Upper lobe of left lung (tissue), 6 donors: ENCODE results near the gene FOXP1. TPM values are rescaled to one million over a fixed set of nuclear protein-coding genes. Genes with fewer than 3 reads are reported as not detected.
A peak's percentile ranks its signal among the peaks of the same experiment; 100 is the strongest.

Experiments used
- ATAC-seq, 2 donors: fragments of 200-7000 bp; cut with Tn5 transposase; one replicate each; pipeline ENCODE4 v1.9.1; 2022; ENCODE audit warnings: mild to moderate bottlenecking in 2 of 2, moderate library complexity in 2 of 2; ENCODE audit not compliant: low FRiP score in 2 of 2
- DNase-seq, 2 donors: peaks; one replicate each; pipeline ENCODE4 v3.0.0-alpha.2; 2019 to 2020
- H3K27ac ChIP-seq, 4 donors: fragments of 200-600 bp; sonication (generic); one replicate each; pipeline ENCODE4 v1.5.1; 2016 to 2019
- H3K27me3 ChIP-seq, 4 donors: fragments of 200-600 bp; sonication (generic); one replicate each; pipeline ENCODE4 v1.5.1; 2017 to 2019
- H3K36me3 ChIP-seq, 4 donors: fragments of 200-600 bp; sonication (generic); one replicate each; pipeline ENCODE4 v1.5.1; 2016 to 2019
- H3K4me1 ChIP-seq, 4 donors: fragments of 200-600 bp; sonication (generic); one replicate each; pipeline ENCODE4 v1.5.1; 2018 to 2019
- H3K4me3 ChIP-seq, 4 donors: fragments of 200-600 bp; sonication (generic); one replicate each; pipeline ENCODE4 v1.5.1; 2017 to 2019; ENCODE audit warnings: mild to moderate bottlenecking in 2 of 4, moderate library complexity in 1 of 4
- H3K9me3 ChIP-seq, 4 donors: fragments of 200-600 bp; sonication (generic); one replicate each; pipeline ENCODE4 v1.5.1; 2018 to 2019
- EP300 ChIP-seq, 4 donors: sonication (generic); formaldehyde crosslinking; IDR thresholded peaks; one replicate each; pipeline ENCODE4 v1.5.1; 2017; ENCODE audit warnings: antibody characterized with exemption in 4 of 4, control low read depth in 2 of 4
- POLR2A ChIP-seq, 4 donors: fragments of 450-650 bp; IDR thresholded peaks; one replicate each; pipeline ENCODE4 v1.5.1; 2016 to 2017; ENCODE audit warnings: antibody characterized with exemption in 4 of 4, mild to moderate bottlenecking in 2 of 4
- POLR2AphosphoS5 ChIP-seq, 2 donors: sonication (generic); formaldehyde crosslinking; IDR thresholded peaks; one replicate each; pipeline ENCODE4 v1.5.1; 2017; ENCODE audit warnings: antibody characterized with exemption in 2 of 2
- WGBS, 2 donors: methylation state at CpG; one replicate each; pipeline ENCODE4 v1.1.5; 2017 to 2018; 5-methylcytosine and 5-hydroxymethylcytosine counted together
- total RNA-seq, 6 donors: library from RNA; depleted of rRNA in 4 of 6; stranded (reverse); fragments of >200 nt in 4 of 6; gene quantifications; one replicate each; pipeline versions ENCODE4 v1.1.0 to v1.2.1, GENCODE V29; 2016 to 2021
- TF ChIP-seq, protein P1 (sequence below), 6 experiments: fragments of 450-650 bp in 4 of 6; fragments of 200-600 bp in 2 of 6; sonication (generic) in 2 of 6; IDR thresholded peaks; one replicate each; pipeline ENCODE4 v1.5.1; 2016 to 2019; ENCODE audit warnings: antibody characterized with exemption in 6 of 6
- donor health status: DM: no; HTN: no; CAD: no; lungs with moderate emphysema.
- donor health status: DM: no; HTN: yes; CAD: no; lungs with severe emphysema.

The FOXP1 gene
- total RNA-seq, 6 donors from 2014 or later: 103 to 248 (median 134) TPM

DNA sequence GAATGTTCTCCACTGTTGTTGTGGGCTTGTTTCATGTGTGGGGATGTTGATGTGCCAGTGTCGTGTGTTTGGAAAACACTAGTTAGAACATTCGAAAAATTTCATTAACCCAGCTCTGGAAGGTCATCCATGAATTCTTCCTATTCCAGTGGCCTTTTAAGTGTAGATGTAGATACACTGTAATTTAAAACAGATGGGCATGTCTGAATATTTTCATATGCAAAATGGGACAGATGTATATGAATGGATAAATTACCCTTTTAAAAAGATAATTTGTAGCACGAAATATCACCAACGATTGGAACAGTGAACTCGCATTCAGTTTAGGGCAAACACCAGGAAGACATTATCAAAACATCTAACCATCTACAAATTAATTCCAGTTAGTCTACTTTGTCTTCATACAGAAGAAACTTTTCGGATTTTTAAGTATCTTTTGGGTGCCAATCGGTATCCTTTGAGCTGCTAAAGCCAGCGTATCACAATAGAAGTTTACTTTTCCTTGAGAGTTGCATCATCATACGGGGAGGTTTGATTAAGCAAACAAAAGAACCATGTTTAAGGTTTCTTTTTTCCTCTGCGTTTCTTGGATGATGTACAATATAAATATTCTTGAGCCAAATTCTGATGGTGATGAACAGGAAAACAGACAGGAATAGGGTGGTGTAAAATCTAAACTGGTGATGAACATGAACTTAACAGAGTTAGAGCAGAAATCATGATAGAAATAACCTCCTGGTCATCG is 528.1 kb downstream of the FOXP1 start:
- TF ChIP-seq, protein P1, sequence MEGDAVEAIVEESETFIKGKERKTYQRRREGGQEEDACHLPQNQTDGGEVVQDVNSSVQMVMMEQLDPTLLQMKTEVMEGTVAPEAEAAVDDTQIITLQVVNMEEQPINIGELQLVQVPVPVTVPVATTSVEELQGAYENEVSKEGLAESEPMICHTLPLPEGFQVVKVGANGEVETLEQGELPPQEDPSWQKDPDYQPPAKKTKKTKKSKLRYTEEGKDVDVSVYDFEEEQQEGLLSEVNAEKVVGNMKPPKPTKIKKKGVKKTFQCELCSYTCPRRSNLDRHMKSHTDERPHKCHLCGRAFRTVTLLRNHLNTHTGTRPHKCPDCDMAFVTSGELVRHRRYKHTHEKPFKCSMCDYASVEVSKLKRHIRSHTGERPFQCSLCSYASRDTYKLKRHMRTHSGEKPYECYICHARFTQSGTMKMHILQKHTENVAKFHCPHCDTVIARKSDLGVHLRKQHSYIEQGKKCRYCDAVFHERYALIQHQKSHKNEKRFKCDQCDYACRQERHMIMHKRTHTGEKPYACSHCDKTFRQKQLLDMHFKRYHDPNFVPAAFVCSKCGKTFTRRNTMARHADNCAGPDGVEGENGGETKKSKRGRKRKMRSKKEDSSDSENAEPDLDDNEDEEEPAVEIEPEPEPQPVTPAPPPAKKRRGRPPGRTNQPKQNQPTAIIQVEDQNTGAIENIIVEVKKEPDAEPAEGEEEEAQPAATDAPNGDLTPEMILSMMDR (IDR thresholded peaks at IDR 0.05): no peak
- TF ChIP-seq POLR2AphosphoS5 (IDR thresholded peaks at IDR 0.05) (no peak), EP300 (IDR thresholded peaks at IDR 0.05) (no peak), POLR2A (IDR thresholded peaks at IDR 0.05) (no peak)
- peaks cover 6 to 21% (median 10%) of the 10 kb centered on the region in 4 donors for H3K36me3 ChIP-seq
- WGBS, 2 donors: 53 to 57% methylated on average over 11 of the region's 11 CpGs
- no peak overlapping the region for H3K4me3 ChIP-seq
- H3K9me3 ChIP-seq: no peaks in the 10 kb centered on the region
- DNase-seq (no peak), ATAC-seq (no peak)
- peak overlapping the region in 2 of 4 donors; percentile 37 to 93 for H3K27ac ChIP-seq
- peaks cover 45 to 94% (median 58%) of the 10 kb centered on the region in 4 donors for H3K4me1 ChIP-seq
- no peaks in the 10 kb centered on the region for H3K27me3 ChIP-seq

DNA sequence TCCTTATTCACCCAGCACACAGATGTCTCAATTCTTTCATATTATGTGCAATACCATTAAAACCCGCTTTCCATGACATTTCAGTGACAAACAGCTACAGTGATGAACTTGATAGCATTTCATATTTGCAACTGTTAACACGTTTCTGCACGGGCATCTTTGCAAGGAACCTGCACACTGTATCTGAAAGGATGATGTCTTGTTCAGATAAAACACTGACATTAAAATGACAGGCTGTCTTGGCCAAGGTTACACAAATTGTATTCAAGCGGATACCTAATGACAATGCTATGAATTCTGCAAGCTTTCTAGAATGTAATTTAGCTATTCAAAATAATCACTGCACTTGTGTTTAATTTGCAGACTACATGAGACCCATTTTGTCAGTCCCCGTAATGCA is 529.2 kb downstream of the FOXP1 start:
- DNase-seq (no peak), ATAC-seq (no peak)
- H3K27me3 ChIP-seq: no peaks in the 10 kb centered on the region
- no peak overlapping the region for H3K27ac ChIP-seq
- TF ChIP-seq, protein P1 (IDR thresholded peaks at IDR 0.05): no peak
- TF ChIP-seq EP300 (IDR thresholded peaks at IDR 0.05): no peak
- TF ChIP-seq POLR2A (IDR thresholded peaks at IDR 0.05): no peak
- TF ChIP-seq POLR2AphosphoS5 (IDR thresholded peaks at IDR 0.05): no peak
- peaks cover 51 to 97% (median 64%) of the 10 kb centered on the region in 4 donors for H3K4me1 ChIP-seq
- no peak overlapping the region for H3K4me3 ChIP-seq
- H3K36me3 ChIP-seq: peaks cover 9 to 28% (median 15%) of the 10 kb centered on the region in 4 donors
- H3K9me3 ChIP-seq: no peaks in the 10 kb centered on the region
- WGBS, 2 donors: 63 to 75% methylated on average over 5 of the region's 5 CpGs

DNA sequence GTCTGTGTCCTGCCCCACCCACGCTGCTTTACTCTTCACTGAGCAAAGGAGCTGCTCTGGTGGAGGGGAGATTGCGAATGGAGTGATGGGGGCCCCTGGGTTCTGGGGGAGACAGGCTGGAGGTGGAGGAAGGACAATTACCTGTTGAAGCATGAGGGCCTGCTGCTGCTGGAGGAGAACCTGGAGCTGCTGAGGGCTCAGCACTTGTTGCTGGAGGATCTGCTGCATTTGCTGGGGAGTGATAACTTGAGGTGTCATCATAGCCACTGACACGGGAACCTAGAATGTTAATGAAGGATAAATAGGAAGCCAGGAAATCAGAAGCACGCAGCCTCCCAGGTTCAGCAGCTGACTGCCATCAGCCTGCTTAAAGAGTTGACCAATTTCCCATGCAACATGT is 530.0 kb downstream of the FOXP1 start:
- Histone ChIP-seq H3K36me3 (peaks cover 9 to 33% (median 15%) of the 10 kb centered on the region in 4 donors), H3K4me3 (no peak overlapping the region), H3K27me3 (no peaks in the 10 kb centered on the region), H3K27ac (peak overlapping the region in 2 of 4 donors; percentile 3 to 32), H3K4me1 (peaks cover 48 to 98% (median 63%) of the 10 kb centered on the region in 4 donors), H3K9me3 (no peaks in the 10 kb centered on the region)
- no peak for DNase-seq
- 72 to 83% methylated on average over 4 of the region's 4 CpGs for WGBS, 2 donors
- ATAC-seq: no peak
- no peak for TF ChIP-seq POLR2AphosphoS5 (IDR thresholded peaks at IDR 0.05)
- no peak for TF ChIP-seq EP300 (IDR thresholded peaks at IDR 0.05)
- TF ChIP-seq, protein P1 (IDR thresholded peaks at IDR 0.05): no peak
- TF ChIP-seq POLR2A (IDR thresholded peaks at IDR 0.05): no peak

DNA sequence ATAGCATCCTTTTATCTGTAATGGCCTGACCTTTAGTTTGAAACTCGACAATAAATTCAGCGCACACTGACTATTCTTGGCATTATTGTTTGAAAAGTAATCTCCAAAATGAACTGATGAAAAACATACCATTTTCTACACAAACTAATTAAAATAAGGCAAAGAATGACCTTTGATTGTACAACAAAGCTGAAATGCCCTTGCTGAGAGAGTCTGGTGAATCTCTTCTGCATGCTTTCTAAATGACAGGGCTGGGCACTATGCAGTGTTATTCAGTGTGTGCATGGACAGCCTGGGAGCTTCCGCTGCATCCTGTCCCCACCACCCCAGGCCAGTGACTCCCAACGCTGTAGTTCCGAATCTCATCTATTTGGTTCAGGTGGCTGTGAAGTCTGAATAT is 530.8 kb downstream of the FOXP1 start:
- peaks cover 40 to 91% (median 62%) of the 10 kb centered on the region in 4 donors for H3K4me1 ChIP-seq
- no peak for ATAC-seq

DNA sequence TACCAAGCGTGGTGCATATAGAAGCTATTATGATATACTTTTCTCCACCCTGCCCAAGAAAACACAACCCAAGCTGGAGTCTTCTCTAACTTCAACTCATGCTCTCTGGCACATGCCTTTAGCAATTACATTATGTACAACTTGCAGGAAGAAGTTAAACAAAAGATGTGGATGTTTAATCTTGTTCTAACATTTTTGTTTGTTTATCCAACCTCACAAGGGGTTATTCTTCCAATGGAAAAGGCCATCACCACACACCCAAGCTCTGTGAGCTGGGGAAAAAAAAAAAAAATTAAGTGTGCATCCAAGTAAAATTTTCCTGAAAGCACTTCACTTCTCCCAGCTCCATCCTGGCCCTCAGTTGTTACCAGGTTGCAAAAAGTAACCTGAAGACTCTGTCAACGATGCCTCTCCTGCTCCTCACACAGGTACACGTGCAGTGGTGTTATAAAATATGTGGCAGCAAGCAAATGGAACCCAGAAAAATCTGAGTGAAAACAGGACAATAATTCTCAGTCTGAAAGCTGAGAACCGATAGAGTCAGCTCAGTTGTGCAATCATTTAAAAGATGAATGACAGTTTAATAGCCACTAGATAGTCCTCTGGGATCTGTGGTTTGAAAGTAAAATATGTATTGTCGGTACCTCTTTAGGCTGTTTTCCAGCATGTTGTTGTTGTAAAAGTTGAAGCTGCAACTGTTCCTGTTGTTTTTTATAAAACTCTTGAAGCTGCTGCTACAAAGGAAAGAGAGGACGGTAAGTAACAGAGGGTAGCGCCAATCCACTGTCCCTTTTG is 531.4 kb downstream of the FOXP1 start:
- H3K9me3 ChIP-seq: no peaks in the 10 kb centered on the region
- DNase-seq: no peak
- WGBS, 2 donors: 50 to 53% methylated on average over 7 of the region's 7 CpGs
- no peaks in the 10 kb centered on the region for H3K27me3 ChIP-seq
- no peak for TF ChIP-seq EP300 (IDR thresholded peaks at IDR 0.05)
- peak in 1 of 2 donors; percentile 52 for ATAC-seq
- peak overlapping the region in 2 of 4 donors; percentile 9 to 80 for H3K27ac ChIP-seq
- H3K4me3 ChIP-seq: no peak overlapping the region
- H3K4me1 ChIP-seq: peaks cover 38 to 90% (median 63%) of the 10 kb centered on the region in 4 donors
- H3K36me3 ChIP-seq: peaks cover 9 to 33% (median 15%) of the 10 kb centered on the region in 4 donors

More for the DNA sequence above, 530.8 kb downstream of the FOXP1 start:
- TF ChIP-seq POLR2A (IDR thresholded peaks at IDR 0.05): no peak
- H3K4me3 ChIP-seq: no peak overlapping the region
- WGBS, 2 donors: 64 to 71% methylated on average over 5 of the region's 5 CpGs
- peaks cover 9 to 33% (median 15%) of the 10 kb centered on the region in 4 donors for H3K36me3 ChIP-seq
- no peaks in the 10 kb centered on the region for H3K27me3 ChIP-seq
- H3K27ac ChIP-seq: peak overlapping the region in 2 of 4 donors; percentile 9 to 61
- H3K9me3 ChIP-seq: no peaks in the 10 kb centered on the region
- DNase-seq: no peak
